Duodenal mucosa (tissue), 2 donors: ENCODE data around the gene MRPL1.
A peak's percentile ranks its signal among the peaks of the same experiment; 100 is the strongest.
"Not testable (repeated sequence)": the region's sequence is repeated elsewhere in the genome, so short reads cannot be mapped to it uniquely, and the experiment has no call there.

Experiments
- H3K27ac ChIP-seq: one replicate; pipeline ENCODE4 v1.7.0; 2013; ENCODE audit warnings: low read depth, low read length
- H3K27me3 ChIP-seq, 2 donors: one replicate each; pipeline ENCODE4 v1.7.0; 2013; ENCODE audit warnings: low read length in 2 of 2, control low read depth in 1 of 2; ENCODE audit not compliant: insufficient read depth in 2 of 2, control insufficient read depth in 1 of 2
- H3K36me3 ChIP-seq, 2 donors: one replicate each; pipeline ENCODE4 v1.7.0; 2013; ENCODE audit warnings: low read length in 2 of 2, control low read depth in 1 of 2; ENCODE audit not compliant: insufficient read depth in 2 of 2, control insufficient read depth in 1 of 2
- H3K4me1 ChIP-seq, 2 donors: one replicate each; pipeline ENCODE4 v1.7.0; 2013; ENCODE audit warnings: low read length in 2 of 2, control low read depth in 1 of 2; ENCODE audit not compliant: insufficient read depth in 2 of 2, control insufficient read depth in 1 of 2
- H3K4me3 ChIP-seq, 2 donors: one replicate each; pipeline ENCODE4 v1.7.0; 2013; ENCODE audit warnings: low read length in 2 of 2, low read depth in 1 of 2
- H3K9ac ChIP-seq, 2 donors: one replicate each; pipeline ENCODE4 v1.7.0; 2013; ENCODE audit warnings: low read length in 2 of 2, low read depth in 1 of 2
- H3K9me3 ChIP-seq, 2 donors: one replicate each; pipeline ENCODE4 v1.7.0; 2013; ENCODE audit warnings: low read length in 2 of 2, control low read depth in 1 of 2; ENCODE audit not compliant: control insufficient read depth in 1 of 2

The MRPL1 gene

DNA sequence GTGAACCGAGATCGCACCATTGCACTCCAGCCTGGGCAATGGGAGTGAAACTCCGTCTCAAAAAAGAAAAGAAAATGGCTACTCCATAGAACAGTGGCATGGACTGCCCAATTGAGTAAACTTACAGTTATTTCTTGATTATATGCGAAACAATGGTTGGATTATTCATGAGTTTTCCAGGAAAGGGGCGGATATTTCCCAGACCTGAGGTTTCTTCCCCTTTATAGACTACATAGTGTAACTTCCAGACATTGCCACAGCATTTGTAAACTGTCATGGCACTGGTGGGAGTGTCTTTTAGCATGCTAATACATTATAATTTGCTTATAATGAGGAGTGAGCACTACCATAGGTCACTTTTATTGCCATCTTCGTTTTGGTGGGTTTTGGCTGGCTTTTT is 14.1 kb upstream of the MRPL1 start:
- Histone ChIP-seq H3K27me3 (no peaks in the 10 kb centered on the region), H3K4me3 (no peak overlapping the region), H3K9ac (no peak overlapping the region), H3K27ac (no peak overlapping the region), H3K9me3 (no peaks in the 10 kb centered on the region), H3K4me1 (no peaks in the 10 kb centered on the region), H3K36me3 (no peaks in the 10 kb centered on the region)

DNA sequence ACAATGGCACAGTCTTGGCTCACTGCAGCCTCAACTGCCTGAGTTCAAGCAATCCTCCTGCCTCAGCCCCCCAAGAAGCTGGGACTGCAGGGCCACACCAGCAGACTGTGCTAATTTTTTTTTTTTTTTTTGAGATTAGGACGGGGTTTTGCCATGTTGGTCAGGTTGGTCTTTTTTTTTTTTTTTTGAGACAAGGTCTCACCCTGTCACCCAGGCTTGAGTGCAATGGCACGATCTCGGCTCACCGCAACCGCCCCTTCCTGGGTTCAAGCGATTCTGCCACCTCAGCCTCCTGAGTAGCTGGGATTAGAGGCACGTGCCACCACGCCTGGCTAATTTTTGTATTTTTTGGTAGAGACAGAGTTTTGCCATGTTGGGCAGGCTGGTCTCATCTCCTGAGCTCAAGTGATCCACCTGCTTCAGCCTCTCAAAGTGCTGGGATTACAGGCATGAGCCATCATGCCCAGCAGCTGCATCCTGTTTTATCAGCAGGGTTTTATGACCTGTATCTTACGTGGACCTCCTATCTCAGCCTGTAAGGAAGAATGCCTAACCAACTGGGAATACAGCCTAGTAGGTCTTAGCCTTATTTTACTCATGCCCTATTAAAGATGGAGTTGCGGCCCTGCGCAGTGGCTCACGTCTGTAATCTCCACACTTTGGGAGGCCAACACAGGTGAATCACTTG is 13.2 kb upstream of the MRPL1 start:
- H3K27ac ChIP-seq, result no peak overlapping the region
- no peak overlapping the region for H3K9ac ChIP-seq
- no peaks in the 10 kb centered on the region for H3K36me3 ChIP-seq
- H3K4me1 ChIP-seq, result no peaks in the 10 kb centered on the region
- H3K27me3 ChIP-seq, result no peaks in the 10 kb centered on the region
- H3K9me3 ChIP-seq, result no peaks in the 10 kb centered on the region
- H3K4me3 ChIP-seq, result no peak overlapping the region

DNA sequence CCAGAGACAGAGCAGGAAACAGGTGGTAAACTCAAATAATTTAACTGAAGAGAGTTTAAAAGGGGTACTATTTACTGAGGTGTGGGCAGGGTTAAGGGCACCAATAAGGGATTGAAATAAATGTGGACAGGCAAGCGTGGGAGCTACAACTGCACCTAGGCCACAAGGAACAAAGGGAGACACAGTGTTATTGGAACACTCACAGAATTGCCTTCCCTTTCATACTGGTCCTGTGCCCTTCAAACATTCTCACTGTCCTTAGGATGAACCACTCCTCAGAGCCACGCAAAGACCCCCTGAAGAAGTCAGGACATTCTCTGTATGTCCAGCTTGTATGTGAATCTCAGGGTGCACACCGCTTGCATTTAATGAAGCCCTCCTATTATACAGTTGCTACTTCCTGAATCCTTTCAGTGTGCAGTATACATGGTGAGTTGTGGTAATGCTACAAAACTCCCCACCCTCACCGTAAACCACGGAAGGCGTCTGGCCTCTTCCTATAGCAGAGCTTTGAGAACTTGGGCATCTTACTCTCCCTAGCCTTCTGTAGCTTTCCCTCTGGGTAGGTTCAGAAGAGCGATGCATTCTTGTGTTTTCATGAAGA is 9.6 kb upstream of the MRPL1 start:
- H3K4me3 ChIP-seq, result no peak overlapping the region
- H3K9me3 ChIP-seq, result no peaks in the 10 kb centered on the region
- H3K27ac ChIP-seq, result peak overlapping the region; percentile 18
- H3K9ac ChIP-seq, result no peak overlapping the region
- H3K36me3 ChIP-seq, result no peaks in the 10 kb centered on the region
- no peaks in the 10 kb centered on the region for H3K4me1 ChIP-seq
- H3K27me3 ChIP-seq, result no peaks in the 10 kb centered on the region

- Histone ChIP-seq H3K9ac (peak overlapping the region in 1 of 2 donors; percentile 2), H3K9me3 (no peaks in the 10 kb centered on the region), H3K4me1 (no peaks in the 10 kb centered on the region), H3K27me3 (no peaks in the 10 kb centered on the region), H3K36me3 (no peaks in the 10 kb centered on the region), H3K4me3 (no peak overlapping the region), H3K27ac (peak overlapping the region; percentile 72)
Observed at GRCh38 chr4:77854431-77855111, 8.1 kb upstream of the MRPL1 start.

- Histone ChIP-seq H3K9ac (no peak overlapping the region), H3K9me3 (no peaks in the 10 kb centered on the region), H3K36me3 (no peaks in the 10 kb centered on the region), H3K27ac (no peak overlapping the region), H3K4me1 (no peaks in the 10 kb centered on the region), H3K4me3 (no peak overlapping the region), H3K27me3 (no peaks in the 10 kb centered on the region)
Observed at GRCh38 chr4:77856152-77856551, 6.5 kb upstream of the MRPL1 start.

- Histone ChIP-seq H3K27ac (no peak overlapping the region), H3K9me3 (no peaks in the 10 kb centered on the region), H3K36me3 (no peaks in the 10 kb centered on the region), H3K4me3 (no peak overlapping the region), H3K27me3 (no peaks in the 10 kb centered on the region), H3K9ac (no peak overlapping the region), H3K4me1 (peaks cover 6 to 18% of the 10 kb centered on the region in 2 donors)
Observed at GRCh38 chr4:77859256-77859655, 3.4 kb upstream of the MRPL1 start.

GRCh38 chr4:77861495-77861894 is 1.1 kb upstream of the MRPL1 start:
- H3K4me1 ChIP-seq, result peaks cover 6 to 18% of the 10 kb centered on the region in 2 donors
- H3K27ac ChIP-seq, result peak overlapping the region; percentile 93
- H3K36me3 ChIP-seq, result no peaks in the 10 kb centered on the region
- H3K9me3 ChIP-seq, result no peaks in the 10 kb centered on the region
- no peaks in the 10 kb centered on the region for H3K27me3 ChIP-seq
- H3K4me3 ChIP-seq, result peak overlapping the region; percentile 82 to 100
- peak overlapping the region; percentile 91 for H3K9ac ChIP-seq

- H3K27me3 ChIP-seq, H3K36me3 ChIP-seq, H3K9me3 ChIP-seq, H3K27ac ChIP-seq: not testable (repeated sequence)
- Histone ChIP-seq H3K4me3 (peak overlapping the region; percentile 82 to 100), H3K4me1 (peaks cover 6 to 18% of the 10 kb centered on the region in 2 donors), H3K9ac (peak overlapping the region; percentile 91)
Observed at GRCh38 chr4:77863341-77863740, 711 bp downstream of the MRPL1 start.

- H3K9me3 ChIP-seq, result no peaks in the 10 kb centered on the region
- no peaks in the 10 kb centered on the region for H3K36me3 ChIP-seq
- H3K27me3 ChIP-seq, result no peaks in the 10 kb centered on the region
- H3K27ac ChIP-seq, result no peak overlapping the region
- no peak overlapping the region for H3K9ac ChIP-seq
- peaks cover 13 to 22% of the 10 kb centered on the region in 2 donors for H3K4me1 ChIP-seq
- no peak overlapping the region for H3K4me3 ChIP-seq
Observed at GRCh38 chr4:77865259-77865658, 2.6 kb downstream of the MRPL1 start.

- Histone ChIP-seq H3K4me3 (no peak overlapping the region), H3K36me3 (peaks cover 0 to 30% of the 10 kb centered on the region in 2 donors), H3K9me3 (no peaks in the 10 kb centered on the region), H3K27me3 (no peaks in the 10 kb centered on the region), H3K27ac (no peak overlapping the region), H3K4me1 (peaks cover 4 to 7% of the 10 kb centered on the region in 2 donors), H3K9ac (no peak overlapping the region)
Observed at GRCh38 chr4:77872723-77873445, 10.3 kb downstream of the MRPL1 start.
